GM12872 (cell line): ENCODE data around the gene AP4E1.

ENCODE experiments used
- TF ChIP-seq, protein P1 (sequence below): IDR thresholded peaks from 3 replicates; pipeline ENCODE4 v1.5.1; 2011; ENCODE audit warnings: low read depth, mild to moderate bottlenecking, low read length, moderate library complexity; ENCODE audit not compliant: insufficient read depth

AP4E1 gene

GRCh38 chr15:50891159-50891558, 17.3 kb upstream of the AP4E1 start:
- TF ChIP-seq, protein P1, sequence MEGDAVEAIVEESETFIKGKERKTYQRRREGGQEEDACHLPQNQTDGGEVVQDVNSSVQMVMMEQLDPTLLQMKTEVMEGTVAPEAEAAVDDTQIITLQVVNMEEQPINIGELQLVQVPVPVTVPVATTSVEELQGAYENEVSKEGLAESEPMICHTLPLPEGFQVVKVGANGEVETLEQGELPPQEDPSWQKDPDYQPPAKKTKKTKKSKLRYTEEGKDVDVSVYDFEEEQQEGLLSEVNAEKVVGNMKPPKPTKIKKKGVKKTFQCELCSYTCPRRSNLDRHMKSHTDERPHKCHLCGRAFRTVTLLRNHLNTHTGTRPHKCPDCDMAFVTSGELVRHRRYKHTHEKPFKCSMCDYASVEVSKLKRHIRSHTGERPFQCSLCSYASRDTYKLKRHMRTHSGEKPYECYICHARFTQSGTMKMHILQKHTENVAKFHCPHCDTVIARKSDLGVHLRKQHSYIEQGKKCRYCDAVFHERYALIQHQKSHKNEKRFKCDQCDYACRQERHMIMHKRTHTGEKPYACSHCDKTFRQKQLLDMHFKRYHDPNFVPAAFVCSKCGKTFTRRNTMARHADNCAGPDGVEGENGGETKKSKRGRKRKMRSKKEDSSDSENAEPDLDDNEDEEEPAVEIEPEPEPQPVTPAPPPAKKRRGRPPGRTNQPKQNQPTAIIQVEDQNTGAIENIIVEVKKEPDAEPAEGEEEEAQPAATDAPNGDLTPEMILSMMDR = no peak

DNA sequence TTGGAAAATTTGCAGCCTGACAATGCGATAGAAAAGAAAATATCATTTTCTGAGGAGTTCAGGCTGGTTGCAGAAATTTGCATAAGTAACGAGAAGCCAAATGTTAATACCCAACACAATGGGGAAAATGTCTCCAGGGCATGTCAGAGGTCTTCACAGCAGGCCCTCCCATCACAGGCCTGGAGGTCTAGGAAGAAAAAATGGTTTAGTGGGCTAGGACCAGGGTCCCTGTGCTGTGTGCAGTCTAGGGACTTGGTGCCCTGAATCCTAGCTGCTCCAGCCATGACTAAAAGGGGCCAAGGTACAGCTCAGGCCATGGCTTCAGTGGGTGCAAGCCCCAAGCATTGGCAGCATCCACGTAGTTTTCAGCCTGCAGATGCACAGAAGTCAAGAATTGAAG, 14.5 kb upstream of the AP4E1 start:
- TF ChIP-seq, protein P1 = no peak

DNA sequence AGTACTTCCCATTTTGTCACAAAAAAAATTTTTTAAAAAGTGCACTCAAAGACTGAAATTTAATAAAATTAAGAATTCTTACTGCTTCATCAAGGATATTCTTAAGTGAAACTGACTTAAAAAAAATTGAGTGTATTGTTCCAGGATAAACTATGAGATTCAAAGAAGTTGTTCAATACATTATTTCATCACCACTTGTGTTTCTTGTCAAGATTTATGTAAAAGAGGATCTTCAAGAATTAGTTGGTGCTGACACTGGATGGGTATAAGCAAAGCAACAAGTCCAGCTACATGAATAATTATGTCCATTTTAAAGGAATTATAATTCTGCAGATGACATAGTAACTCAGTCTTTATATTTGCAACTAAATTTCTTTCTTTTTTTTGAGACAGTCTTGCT, 4.3 kb upstream of the AP4E1 start:
- TF ChIP-seq, protein P1 = no peak

- TF ChIP-seq, protein P1 = no peak
These were observed 3.4 kb upstream of the AP4E1 start for GRCh38 chr15:50905055-50905454.

GRCh38 chr15:50906954-50907600, 1.4 kb upstream of the AP4E1 start:
- TF ChIP-seq, protein P1 = no peak

DNA sequence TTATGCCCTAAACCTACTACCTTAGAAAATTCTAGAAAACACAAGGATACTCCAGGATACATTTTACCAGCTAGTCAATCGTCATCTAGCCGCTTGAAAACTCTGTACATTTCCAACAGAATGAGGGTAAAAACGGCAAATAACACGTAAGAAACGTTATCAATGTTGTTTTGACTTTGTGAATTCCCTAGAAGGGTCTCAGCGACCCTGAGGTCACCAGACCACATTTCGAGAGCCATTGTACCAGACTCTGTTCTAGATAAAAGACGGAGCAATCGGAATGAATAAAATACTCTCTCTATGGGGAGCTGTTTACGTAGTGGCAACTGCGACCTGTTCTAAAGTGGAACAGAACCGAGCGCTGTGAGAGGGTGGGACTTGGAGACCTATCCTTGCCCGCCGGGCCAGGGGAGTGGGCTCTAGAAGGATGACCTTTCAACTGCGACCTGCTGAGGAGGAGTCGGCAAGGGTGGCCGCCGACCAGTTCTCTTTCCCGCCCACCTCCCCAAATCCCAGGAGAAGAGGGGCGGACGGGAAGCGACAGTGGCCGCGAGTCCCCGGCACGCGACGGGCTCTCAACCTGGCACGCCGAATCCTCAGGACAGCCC, 778 bp upstream of the AP4E1 start:
- TF ChIP-seq, protein P1 = no peak

DNA sequence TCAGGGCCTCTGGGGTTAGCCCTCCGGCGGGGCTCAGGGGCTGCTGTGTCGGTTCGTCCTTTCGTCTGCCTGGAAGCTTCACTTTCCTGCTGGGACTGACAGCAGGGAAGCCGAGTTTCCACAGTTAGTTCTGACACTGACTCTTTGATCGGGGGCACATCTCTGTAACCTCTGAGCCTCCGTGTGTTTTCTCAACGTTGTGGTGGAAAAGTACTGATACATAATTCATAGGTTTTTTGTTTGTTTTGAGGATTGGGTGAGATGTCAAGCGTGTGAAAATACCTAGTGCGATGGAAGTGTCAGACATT, 481 bp downstream of the AP4E1 start:
- TF ChIP-seq, protein P1 = no peak
